H7 (cell line): Measurements from ENCODE around the gene ATP5MC2. TPM values are rescaled to one million over a fixed set of nuclear protein-coding genes. Genes with fewer than 3 reads are reported as not detected.
"Not testable (repeated sequence)": the region's sequence is repeated elsewhere in the genome, so short reads cannot be mapped to it uniquely, and the experiment has no call there.

Source experiments
- DNase-seq: peaks from one replicate; pipeline ENCODE4 v3.0.0; 2012
- H3K27me3 ChIP-seq: 2 replicates; pipeline ENCODE4 v1.6.0; 2011; ENCODE audit warnings: mild to moderate bottlenecking, low read length; ENCODE audit not compliant: control insufficient read depth, insufficient read depth
- H3K36me3 ChIP-seq: replicated peaks from 2 replicates; pipeline ENCODE4 v1.5.1; 2011; ENCODE audit warnings: low read length; ENCODE audit not compliant: control insufficient read depth, insufficient read depth
- H3K4me3 ChIP-seq: 2 replicates; pipeline ENCODE4 v1.5.1; 2011; ENCODE audit warnings: low read depth, mild to moderate bottlenecking, control low read depth, low read length, moderate library complexity; ENCODE audit not compliant: insufficient read depth
- total RNA-seq: library from RNA; depleted of rRNA; stranded (reverse); fragments of >200 nt; shearing (Covaris generic); gene quantifications from 2 replicates; pipeline ENCODE4 v1.2.3, GENCODE V29; 2014

The ATP5MC2 gene
- total RNA-seq, 1 experiment from 2014 or later, result 460 TPM

DNA sequence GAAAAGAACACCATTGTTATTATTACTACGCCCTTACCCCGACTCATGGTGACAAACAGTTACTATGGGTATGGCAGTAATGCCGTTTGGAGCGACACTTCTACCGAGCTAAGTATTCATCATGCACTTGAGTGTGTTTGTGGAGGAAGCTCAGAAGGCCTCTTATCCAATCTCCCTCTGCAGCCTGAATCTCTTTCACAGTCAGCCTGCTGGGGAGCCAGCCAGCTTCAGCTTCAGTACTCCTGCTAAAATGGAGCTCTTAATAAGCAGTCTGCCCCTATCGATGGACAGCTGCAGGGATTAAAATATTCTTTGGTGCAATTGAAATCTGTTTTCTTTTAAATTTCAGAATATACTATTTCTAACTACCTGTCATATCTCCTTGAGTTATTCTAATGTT lies 24.7 kb upstream of the ATP5MC2 start:
- Histone ChIP-seq H3K27me3 (peaks cover 50% of the 10 kb centered on the region), H3K36me3 (no peaks in the 10 kb centered on the region), H3K4me3 (no peak overlapping the region)
- DNase-seq, result no peak

GRCh38 chr12:53699678-53700025 lies 23.8 kb upstream of the ATP5MC2 start:
- Histone ChIP-seq H3K4me3 (no peak overlapping the region), H3K27me3 (peaks cover 59% of the 10 kb centered on the region), H3K36me3 (no peaks in the 10 kb centered on the region)
- no peak for DNase-seq

GRCh38 chr12:53698948-53699677 lies 23.2 kb upstream of the ATP5MC2 start:
- Histone ChIP-seq H3K27me3 (peaks cover 63% of the 10 kb centered on the region), H3K36me3 (no peaks in the 10 kb centered on the region), H3K4me3 (no peak overlapping the region)
- no peak for DNase-seq

DNA sequence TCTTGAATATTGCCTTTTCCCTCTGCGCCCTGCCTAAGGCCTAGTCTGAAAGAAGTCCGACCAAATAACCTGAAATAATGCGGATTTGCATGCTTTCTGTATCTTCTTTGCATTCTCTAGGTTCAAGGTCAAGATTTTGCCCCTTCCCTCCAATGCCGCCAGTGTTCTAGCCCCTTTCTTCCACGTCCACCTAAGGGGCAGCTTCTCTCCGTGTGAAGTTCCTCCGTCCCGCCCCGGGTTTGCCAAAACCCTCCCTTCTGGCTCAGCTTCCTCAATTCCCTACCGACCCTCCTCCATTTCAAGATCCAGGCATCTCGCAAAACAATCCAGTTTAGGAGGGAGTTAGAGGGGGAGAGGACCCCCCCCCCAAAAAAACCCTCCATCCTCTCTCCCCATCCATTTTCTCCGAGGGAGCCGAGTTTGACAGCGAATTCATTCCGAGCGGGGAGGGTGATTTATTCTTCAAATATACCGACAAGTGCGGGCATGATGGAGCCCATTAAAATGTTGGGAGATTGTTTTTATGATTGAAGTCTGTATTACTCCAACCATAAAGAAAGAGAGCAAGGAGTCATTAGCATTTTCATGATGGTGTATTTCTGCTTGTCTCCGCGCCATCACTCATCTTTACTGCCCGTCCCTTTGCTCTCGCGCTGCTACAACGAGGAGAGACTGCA lies 20.9 kb upstream of the ATP5MC2 start:
- H3K4me3 ChIP-seq, result peak overlapping the region; percentile 28
- peaks cover 60% of the 10 kb centered on the region for H3K27me3 ChIP-seq
- peak; percentile 57 for DNase-seq
- H3K36me3 ChIP-seq, result no peaks in the 10 kb centered on the region

DNA sequence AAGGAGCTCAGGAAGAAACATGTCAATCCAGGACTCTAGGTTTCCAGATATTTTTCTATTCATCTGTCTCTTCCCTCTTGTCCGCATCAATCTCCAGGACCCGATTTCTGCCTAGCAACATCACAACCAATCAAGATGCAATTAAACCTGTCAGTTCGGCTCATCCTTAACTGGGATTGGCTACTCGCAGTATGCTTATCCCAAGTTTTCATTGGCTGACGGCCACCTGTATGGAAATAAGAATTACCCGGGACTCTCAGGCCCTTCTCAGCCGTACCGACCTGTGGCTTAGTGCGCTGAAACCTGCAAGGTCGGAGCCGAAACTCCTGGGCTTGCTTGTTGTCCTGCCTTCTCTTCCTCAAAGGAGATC lies 20.4 kb upstream of the ATP5MC2 start:
- peak overlapping the region; percentile 29 for H3K4me3 ChIP-seq
- DNase-seq, result peak; percentile 98
- H3K27me3 ChIP-seq, result peaks cover 57% of the 10 kb centered on the region

DNA sequence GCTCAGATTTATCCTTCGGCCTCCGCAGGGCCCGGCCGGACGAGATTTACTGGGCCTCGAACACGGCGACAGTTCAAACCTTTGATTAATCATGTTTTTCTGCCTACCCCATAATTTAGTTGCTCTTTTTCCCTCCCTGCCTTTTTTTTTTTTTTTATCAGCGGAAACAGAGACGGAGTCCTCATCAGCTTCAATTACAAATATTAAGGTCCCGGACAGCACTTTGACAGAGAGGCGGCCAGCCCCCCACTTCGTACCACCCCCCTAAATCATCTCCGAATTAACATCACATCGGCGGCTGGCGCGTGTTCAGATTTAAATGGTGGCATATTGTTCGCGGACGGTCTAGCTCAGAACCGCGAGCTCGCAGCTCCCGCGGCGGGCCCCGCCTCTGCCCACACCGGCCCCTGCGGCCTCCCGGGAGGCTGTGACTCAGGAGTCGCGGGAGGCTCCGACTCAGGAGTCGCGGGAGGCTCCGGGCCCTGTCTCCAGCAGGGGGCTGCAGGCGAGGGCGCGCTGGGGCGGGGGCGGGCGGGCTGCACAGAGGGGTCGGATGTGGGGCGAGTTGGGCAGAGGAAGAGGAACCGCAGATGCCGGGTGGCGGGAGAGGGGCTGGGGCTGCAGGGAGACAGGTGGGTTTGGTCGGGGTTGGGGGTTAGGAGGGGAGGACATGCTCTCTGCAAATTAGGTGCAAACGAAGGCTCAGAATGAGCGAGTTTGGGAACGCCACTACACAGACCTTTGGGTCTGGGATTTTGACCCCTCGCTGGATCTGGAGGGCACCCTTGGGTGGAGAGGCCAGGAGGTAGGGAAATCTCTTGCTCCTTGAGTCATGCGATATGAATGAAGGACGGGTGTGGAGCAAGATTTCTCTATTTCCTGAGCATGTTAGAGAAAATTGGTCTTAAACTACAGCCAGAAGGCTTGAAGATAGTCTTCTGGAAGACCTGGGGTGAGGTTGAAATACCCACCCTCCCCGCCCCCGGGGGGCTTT lies 19.6 kb upstream of the ATP5MC2 start:
- peaks cover 57% of the 10 kb centered on the region for H3K27me3 ChIP-seq
- H3K36me3 ChIP-seq, result no peaks in the 10 kb centered on the region
- peak; percentile 88 for DNase-seq
- peak overlapping the region; percentile 29 for H3K4me3 ChIP-seq

More for the DNA sequence above, 20.4 kb upstream of the ATP5MC2 start:
- H3K36me3 ChIP-seq, result no peaks in the 10 kb centered on the region

GRCh38 chr12:53694756-53695151 lies 18.9 kb upstream of the ATP5MC2 start:
- H3K27me3 ChIP-seq, result peaks cover 51% of the 10 kb centered on the region
- H3K4me3 ChIP-seq, result peak overlapping the region; percentile 29; the same call in 1 of the 2 replicates
- H3K36me3 ChIP-seq, result no peaks in the 10 kb centered on the region
- peak; percentile 68 for DNase-seq

DNA sequence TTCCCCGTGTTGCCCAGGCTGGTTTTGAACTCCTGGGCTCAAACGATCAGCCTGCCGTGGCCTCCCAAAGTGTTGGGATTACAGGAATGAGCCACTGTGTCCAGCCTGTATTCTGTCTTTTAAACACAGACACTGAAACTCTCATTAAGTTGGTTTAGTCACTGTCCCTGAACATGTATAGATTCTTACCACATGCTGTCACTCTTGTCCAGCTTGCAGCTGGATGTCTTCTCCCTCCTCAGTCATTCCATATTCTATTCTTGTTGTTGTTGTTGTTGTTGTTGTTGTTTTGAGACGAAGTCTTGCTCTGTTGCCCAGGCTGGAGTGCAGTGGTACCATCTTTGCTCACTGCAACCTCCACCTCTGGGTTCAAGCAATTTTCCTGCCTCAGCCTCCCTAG lies 12.3 kb upstream of the ATP5MC2 start:
- Histone ChIP-seq H3K36me3 (no peaks in the 10 kb centered on the region), H3K4me3 (no peak overlapping the region)
- DNase-seq, result no peak

DNA sequence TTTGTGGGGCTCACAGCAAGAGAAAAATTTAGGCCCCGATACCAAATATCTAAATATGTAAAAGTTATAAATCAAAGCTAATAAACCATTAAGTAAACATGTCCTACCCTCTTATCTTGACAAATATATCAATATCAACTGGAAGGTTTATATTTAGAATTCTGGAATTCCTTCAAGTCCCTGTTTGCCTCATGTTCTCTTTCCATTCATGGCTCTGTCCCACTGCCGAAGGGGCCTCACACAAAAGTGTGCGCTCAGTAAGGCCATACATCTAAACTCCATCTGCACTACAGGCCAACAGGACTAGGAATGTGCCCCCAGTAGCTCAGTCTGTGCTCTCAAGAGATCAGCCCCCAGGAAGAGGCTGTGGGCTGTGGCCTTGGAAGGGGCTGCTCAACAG lies 10.6 kb upstream of the ATP5MC2 start:
- Histone ChIP-seq H3K4me3 (no peak overlapping the region), H3K27me3 (no peaks in the 10 kb centered on the region; the same call in 1 of the 2 replicates), H3K36me3 (no peaks in the 10 kb centered on the region)
- DNase-seq, result no peak

More for the DNA sequence above, 12.3 kb upstream of the ATP5MC2 start:
- peaks cover 1% of the 10 kb centered on the region; the same call in 1 of the 2 replicates for H3K27me3 ChIP-seq

DNA sequence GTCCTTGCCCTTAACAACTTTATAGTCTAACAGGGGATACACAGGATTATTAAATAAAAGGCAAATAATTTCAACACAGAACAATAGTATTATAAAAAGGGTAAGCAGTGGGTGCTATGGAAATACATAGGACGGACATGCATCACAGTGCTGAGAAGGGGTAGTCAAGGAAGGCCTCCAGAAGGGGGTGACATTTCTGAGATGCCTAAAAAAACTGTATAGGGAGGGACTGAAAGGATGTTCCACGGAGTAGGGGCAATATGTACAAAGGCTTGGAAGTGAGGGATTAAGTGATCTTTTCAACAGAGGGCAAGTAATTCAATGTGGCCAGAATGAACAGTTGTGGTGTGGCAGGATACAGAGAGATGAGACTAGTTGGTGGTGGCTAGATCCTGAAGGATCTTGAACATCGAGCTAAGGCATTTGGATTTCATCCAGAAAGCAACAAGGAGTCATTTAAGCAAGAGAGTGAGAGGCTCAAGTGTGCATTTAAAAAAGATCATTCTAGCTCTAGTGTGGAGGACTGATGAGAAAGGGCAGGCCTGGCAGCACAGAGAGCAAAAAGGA lies 8.9 kb upstream of the ATP5MC2 start:
- H3K27me3 ChIP-seq, result no peaks in the 10 kb centered on the region; the same call in 1 of the 2 replicates
- H3K36me3 ChIP-seq, result no peaks in the 10 kb centered on the region
- DNase-seq, result no peak
- no peak overlapping the region for H3K4me3 ChIP-seq

GRCh38 chr12:53683983-53684382 lies 8.1 kb upstream of the ATP5MC2 start:
- H3K27me3 ChIP-seq, result no peaks in the 10 kb centered on the region; the same call in 1 of the 2 replicates
- no peak overlapping the region for H3K4me3 ChIP-seq
- H3K36me3 ChIP-seq, result no peaks in the 10 kb centered on the region
- DNase-seq, result no peak

DNA sequence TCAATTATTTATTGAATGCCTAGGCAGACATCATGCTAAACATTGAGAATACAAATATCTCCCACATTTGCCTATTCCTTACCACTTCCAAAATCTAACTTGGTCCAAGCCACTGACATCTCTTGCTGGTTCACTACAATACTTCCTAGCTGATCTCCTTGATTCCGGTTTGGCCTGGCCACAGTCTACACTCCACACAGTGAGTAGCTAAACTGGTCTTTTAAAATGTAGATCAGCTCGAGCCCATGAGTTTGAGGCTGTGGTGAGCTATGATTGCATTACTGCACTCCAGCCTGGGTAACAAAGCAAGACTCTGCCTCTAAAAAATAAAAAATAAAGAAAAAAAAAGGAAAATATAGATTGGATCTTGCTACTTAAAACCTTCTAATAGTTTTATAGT lies 7.6 kb upstream of the ATP5MC2 start:
- no peaks in the 10 kb centered on the region for H3K36me3 ChIP-seq
- H3K4me3 ChIP-seq, result no peak overlapping the region
- H3K27me3 ChIP-seq, result no peaks in the 10 kb centered on the region; the same call in 1 of the 2 replicates
- no peak for DNase-seq

- not testable (repeated sequence) for H3K4me3 ChIP-seq, H3K36me3 ChIP-seq, H3K27me3 ChIP-seq, DNase-seq
Measured at GRCh38 chr12:53680061-53680460, 4.2 kb upstream of the ATP5MC2 start.

DNA sequence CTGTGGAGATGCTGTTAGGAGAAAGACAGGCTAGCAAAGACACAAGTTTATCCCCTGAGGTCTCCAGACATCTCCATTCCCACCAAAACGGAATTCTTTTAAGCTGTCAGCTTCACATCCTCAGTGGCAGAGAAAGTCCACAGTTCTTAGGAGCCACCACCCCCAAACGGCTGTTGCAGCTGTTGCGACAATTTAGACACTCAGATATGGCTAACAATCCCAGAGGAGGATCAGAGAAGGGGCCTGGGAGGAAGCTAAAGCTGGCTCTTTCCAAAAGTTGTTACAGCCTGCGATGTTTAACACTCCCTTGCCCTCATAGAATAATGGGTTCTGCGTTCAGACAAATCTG lies 1.9 kb upstream of the ATP5MC2 start:
- no peak for DNase-seq
- Histone ChIP-seq H3K27me3 (no peaks in the 10 kb centered on the region), H3K4me3 (peak overlapping the region; percentile 87), H3K36me3 (peaks cover 5% of the 10 kb centered on the region)
